ENCODE data around the gene ENDOU.

Gene ENDOU

GRCh38 chr12:47711448-47711847 is 13.8 kb downstream of the ENDOU start:
- no peak for TF ChIP-seq TAF1 (IDR thresholded peaks at IDR 0.05; ENCODE audit: borderline replicate concordance, insufficient read depth, low read length)
- no peak for TF ChIP-seq FOXP2 (optimal IDR thresholded peaks at IDR 0.05; ENCODE audit: borderline replicate concordance, extremely low read depth, extremely low read length, insufficient read depth)
- TF ChIP-seq POLR2AphosphoS5 (IDR thresholded peaks at IDR 0.05; ENCODE audit: low read depth, low read length), result no peak
- no peak for TF ChIP-seq REST (IDR thresholded peaks at IDR 0.05; ENCODE audit: insufficient read depth in 1 of 2, low read depth in 2 of 2, low read length in 2 of 2)
- TF ChIP-seq SIN3A (IDR thresholded peaks at IDR 0.05; ENCODE audit: borderline replicate concordance, insufficient read depth, low read length), result no peak

GRCh38 chr12:47710278-47710677 is 15.0 kb downstream of the ENDOU start:
- TF ChIP-seq POLR2AphosphoS5 (IDR thresholded peaks at IDR 0.05; ENCODE audit: low read depth, low read length) (no peak), SIN3A (IDR thresholded peaks at IDR 0.05; ENCODE audit: borderline replicate concordance, insufficient read depth, low read length) (no peak), FOXP2 (optimal IDR thresholded peaks at IDR 0.05; ENCODE audit: borderline replicate concordance, extremely low read depth, extremely low read length, insufficient read depth) (no peak), TAF1 (IDR thresholded peaks at IDR 0.05; ENCODE audit: borderline replicate concordance, insufficient read depth, low read length) (no peak), REST (IDR thresholded peaks at IDR 0.05; ENCODE audit: insufficient read depth in 1 of 2, low read depth in 2 of 2, low read length in 2 of 2) (no peak)

GRCh38 chr12:47709671-47710070 is 15.6 kb downstream of the ENDOU start:
- TF ChIP-seq REST (IDR thresholded peaks at IDR 0.05; ENCODE audit: insufficient read depth in 1 of 2, low read depth in 2 of 2, low read length in 2 of 2) (no peak), SIN3A (IDR thresholded peaks at IDR 0.05; ENCODE audit: borderline replicate concordance, insufficient read depth, low read length) (no peak), TAF1 (IDR thresholded peaks at IDR 0.05; ENCODE audit: borderline replicate concordance, insufficient read depth, low read length) (no peak), FOXP2 (optimal IDR thresholded peaks at IDR 0.05; ENCODE audit: borderline replicate concordance, extremely low read depth, extremely low read length, insufficient read depth) (no peak), POLR2AphosphoS5 (IDR thresholded peaks at IDR 0.05; ENCODE audit: low read depth, low read length) (no peak)

GRCh38 chr12:47709237-47709636 is 16.1 kb downstream of the ENDOU start:
- TF ChIP-seq FOXP2 (optimal IDR thresholded peaks at IDR 0.05; ENCODE audit: borderline replicate concordance, extremely low read depth, extremely low read length, insufficient read depth) (no peak), SIN3A (IDR thresholded peaks at IDR 0.05; ENCODE audit: borderline replicate concordance, insufficient read depth, low read length) (no peak), POLR2AphosphoS5 (IDR thresholded peaks at IDR 0.05; ENCODE audit: low read depth, low read length) (no peak), TAF1 (IDR thresholded peaks at IDR 0.05; ENCODE audit: borderline replicate concordance, insufficient read depth, low read length) (no peak), REST (IDR thresholded peaks at IDR 0.05; ENCODE audit: insufficient read depth in 1 of 2, low read depth in 2 of 2, low read length in 2 of 2) (no peak)

All from PFSK-1 (cell line).